HUES48 (cell line): ENCODE results near the gene TMEM266.

Experiments
- H3K27ac ChIP-seq: one replicate; pipeline ENCODE4 v1.7.0; 2013; ENCODE audit warnings: low read depth, low read length, inconsistent platforms
- H3K27me3 ChIP-seq: 2 replicates; pipeline ENCODE4 v1.6.1; 2013; ENCODE audit warnings: mild to moderate bottlenecking, low read length; ENCODE audit not compliant: control insufficient read depth, insufficient read depth
- H3K36me3 ChIP-seq: 2 replicates; pipeline ENCODE4 v1.6.1; 2013; ENCODE audit warnings: low read length; ENCODE audit not compliant: control insufficient read depth, insufficient read depth
- H3K4me1 ChIP-seq: 2 replicates; pipeline ENCODE4 v1.6.1; 2013; ENCODE audit warnings: mild to moderate bottlenecking, low read length; ENCODE audit not compliant: control insufficient read depth, insufficient read depth
- H3K4me3 ChIP-seq: 2 replicates; pipeline ENCODE4 v1.5.1; 2013; ENCODE audit warnings: mild to moderate bottlenecking, low read depth, low read length
- H3K9ac ChIP-seq: 2 replicates; pipeline ENCODE4 v1.6.1; 2013; ENCODE audit warnings: mild to moderate bottlenecking, low read depth, low read length, moderate library complexity
- H3K9me3 ChIP-seq: 2 replicates; pipeline ENCODE4 v1.6.1; 2013; ENCODE audit warnings: low read length; ENCODE audit not compliant: control insufficient read depth, insufficient read depth

The TMEM266 gene

GRCh38 chr15:76223521-76223920, 163.7 kb downstream of the TMEM266 start:
- H3K4me3 ChIP-seq, result no peak overlapping the region
- H3K36me3 ChIP-seq, result peaks cover 5% of the 10 kb centered on the region; the same call in 1 of the 2 replicates
- no peaks in the 10 kb centered on the region for H3K9me3 ChIP-seq
- no peaks in the 10 kb centered on the region for H3K4me1 ChIP-seq
- H3K9ac ChIP-seq, result no peak overlapping the region
- H3K27ac ChIP-seq, result no peak overlapping the region
- H3K27me3 ChIP-seq, result no peaks in the 10 kb centered on the region

GRCh38 chr15:76229266-76229665, 169.5 kb downstream of the TMEM266 start:
- no peak overlapping the region for H3K4me3 ChIP-seq
- no peak overlapping the region for H3K9ac ChIP-seq
- H3K27me3 ChIP-seq, result no peaks in the 10 kb centered on the region
- peaks cover 4% of the 10 kb centered on the region for H3K4me1 ChIP-seq
- no peak overlapping the region for H3K27ac ChIP-seq
- no peaks in the 10 kb centered on the region for H3K9me3 ChIP-seq
- peaks cover 11% of the 10 kb centered on the region for H3K36me3 ChIP-seq

- H3K36me3 ChIP-seq, result peaks cover 6% of the 10 kb centered on the region
- H3K9me3 ChIP-seq, result no peaks in the 10 kb centered on the region
- H3K4me3 ChIP-seq, result no peak overlapping the region
- H3K4me1 ChIP-seq, result peaks cover 13% of the 10 kb centered on the region
- H3K9ac ChIP-seq, result no peak overlapping the region
- no peak overlapping the region for H3K27ac ChIP-seq
- H3K27me3 ChIP-seq, result no peaks in the 10 kb centered on the region
Measured at GRCh38 chr15:76233921-76234320, 174.1 kb downstream of the TMEM266 start.

GRCh38 chr15:76234337-76234889, 174.6 kb downstream of the TMEM266 start:
- peak overlapping the region; percentile 0 for H3K27ac ChIP-seq
- H3K36me3 ChIP-seq, result peaks cover 6% of the 10 kb centered on the region
- H3K9me3 ChIP-seq, result no peaks in the 10 kb centered on the region
- no peak overlapping the region for H3K9ac ChIP-seq
- H3K4me1 ChIP-seq, result peaks cover 13% of the 10 kb centered on the region
- H3K27me3 ChIP-seq, result no peaks in the 10 kb centered on the region
- H3K4me3 ChIP-seq, result no peak overlapping the region

GRCh38 chr15:76235186-76235826, 175.5 kb downstream of the TMEM266 start:
- H3K27me3 ChIP-seq, result no peaks in the 10 kb centered on the region
- no peak overlapping the region for H3K9ac ChIP-seq
- no peaks in the 10 kb centered on the region for H3K9me3 ChIP-seq
- H3K4me1 ChIP-seq, result peaks cover 13% of the 10 kb centered on the region
- H3K36me3 ChIP-seq, result peaks cover 6% of the 10 kb centered on the region
- H3K27ac ChIP-seq, result no peak overlapping the region
- H3K4me3 ChIP-seq, result no peak overlapping the region

- Histone ChIP-seq H3K27me3 (no peaks in the 10 kb centered on the region), H3K4me1 (peaks cover 13% of the 10 kb centered on the region), H3K9me3 (no peaks in the 10 kb centered on the region), H3K4me3 (no peak overlapping the region), H3K9ac (no peak overlapping the region), H3K36me3 (no peaks in the 10 kb centered on the region), H3K27ac (no peak overlapping the region)
Measured at GRCh38 chr15:76236350-76236749, 176.6 kb downstream of the TMEM266 start.

- Histone ChIP-seq H3K4me1 (peaks cover 4% of the 10 kb centered on the region), H3K9me3 (no peaks in the 10 kb centered on the region), H3K4me3 (no peak overlapping the region), H3K36me3 (no peaks in the 10 kb centered on the region), H3K27ac (no peak overlapping the region), H3K27me3 (no peaks in the 10 kb centered on the region), H3K9ac (no peak overlapping the region)
Measured at GRCh38 chr15:76239786-76240185, 180.0 kb downstream of the TMEM266 start.

GRCh38 chr15:76245072-76245610, 185.4 kb downstream of the TMEM266 start:
- H3K27me3 ChIP-seq, result no peaks in the 10 kb centered on the region
- H3K9me3 ChIP-seq, result no peaks in the 10 kb centered on the region
- H3K36me3 ChIP-seq, result no peaks in the 10 kb centered on the region
- H3K9ac ChIP-seq, result no peak overlapping the region
- no peaks in the 10 kb centered on the region for H3K4me1 ChIP-seq
- H3K27ac ChIP-seq, result no peak overlapping the region
- H3K4me3 ChIP-seq, result no peak overlapping the region

GRCh38 chr15:76251717-76252116, 191.9 kb downstream of the TMEM266 start:
- peaks cover 21% of the 10 kb centered on the region for H3K4me1 ChIP-seq
- no peak overlapping the region for H3K27ac ChIP-seq
- no peaks in the 10 kb centered on the region for H3K9me3 ChIP-seq
- no peaks in the 10 kb centered on the region for H3K27me3 ChIP-seq
- H3K4me3 ChIP-seq, result no peak overlapping the region
- H3K9ac ChIP-seq, result no peak overlapping the region
- H3K36me3 ChIP-seq, result no peaks in the 10 kb centered on the region

- Histone ChIP-seq H3K9me3 (no peaks in the 10 kb centered on the region), H3K27ac (no peak overlapping the region), H3K4me3 (no peak overlapping the region), H3K4me1 (peaks cover 21% of the 10 kb centered on the region), H3K27me3 (no peaks in the 10 kb centered on the region), H3K9ac (no peak overlapping the region), H3K36me3 (no peaks in the 10 kb centered on the region)
Measured at GRCh38 chr15:76252249-76252648, 192.5 kb downstream of the TMEM266 start.

GRCh38 chr15:76253691-76254473, 194.1 kb downstream of the TMEM266 start:
- no peaks in the 10 kb centered on the region for H3K9me3 ChIP-seq
- H3K4me1 ChIP-seq, result peaks cover 21% of the 10 kb centered on the region
- H3K4me3 ChIP-seq, result no peak overlapping the region
- no peaks in the 10 kb centered on the region for H3K36me3 ChIP-seq
- no peaks in the 10 kb centered on the region for H3K27me3 ChIP-seq
- H3K27ac ChIP-seq, result peak overlapping the region; percentile 51
- no peak overlapping the region for H3K9ac ChIP-seq
